LNCAP (cell line): ENCODE measurements around the gene SLC49A4.

ENCODE experiments used
- TF ChIP-seq, protein P1 (sequence below): fragments of 450-650 bp; IDR thresholded peaks from 2 replicates; pipeline ENCODE4 v1.5.1; 2017; ENCODE audit warnings: mild to moderate bottlenecking

Gene SLC49A4

DNA sequence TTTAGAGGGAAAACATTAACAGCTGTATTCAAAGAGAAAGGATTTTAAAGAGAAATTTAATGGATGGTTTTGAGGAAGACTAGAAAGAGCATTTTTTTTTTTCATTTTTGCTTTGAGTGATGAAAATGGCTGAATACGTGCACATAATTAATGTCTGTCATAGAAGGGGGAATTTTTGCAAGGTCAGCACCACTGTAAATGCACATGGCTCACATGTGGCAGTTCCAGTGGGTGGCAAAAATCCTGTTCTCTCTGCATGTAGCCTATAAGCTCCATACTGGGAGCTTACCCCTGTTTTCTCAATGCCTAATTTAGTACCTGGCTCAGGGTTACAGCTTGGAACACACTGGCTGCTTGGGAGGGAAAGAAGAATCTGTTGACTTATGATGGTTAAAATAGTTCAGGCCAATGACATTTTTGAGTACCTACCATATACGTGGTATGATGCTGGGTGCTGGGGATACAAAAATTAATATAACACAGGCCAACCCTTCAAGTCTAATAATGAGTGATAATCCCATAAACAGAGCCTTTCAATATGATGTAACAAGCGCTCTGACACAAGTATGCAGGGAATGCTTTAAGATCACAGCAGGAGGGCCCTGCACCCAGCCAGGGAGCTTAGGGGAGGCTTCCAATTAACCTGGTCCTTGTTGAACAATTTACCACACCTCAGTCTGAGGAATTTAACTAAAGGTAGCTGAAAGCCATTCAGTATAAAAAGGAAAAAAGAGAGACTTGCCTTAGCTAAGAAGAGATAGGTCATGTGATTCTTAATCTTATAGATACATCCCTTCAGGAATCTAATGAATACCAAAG lies 34.2 kb upstream of the SLC49A4 start:
- TF ChIP-seq, protein P1, sequence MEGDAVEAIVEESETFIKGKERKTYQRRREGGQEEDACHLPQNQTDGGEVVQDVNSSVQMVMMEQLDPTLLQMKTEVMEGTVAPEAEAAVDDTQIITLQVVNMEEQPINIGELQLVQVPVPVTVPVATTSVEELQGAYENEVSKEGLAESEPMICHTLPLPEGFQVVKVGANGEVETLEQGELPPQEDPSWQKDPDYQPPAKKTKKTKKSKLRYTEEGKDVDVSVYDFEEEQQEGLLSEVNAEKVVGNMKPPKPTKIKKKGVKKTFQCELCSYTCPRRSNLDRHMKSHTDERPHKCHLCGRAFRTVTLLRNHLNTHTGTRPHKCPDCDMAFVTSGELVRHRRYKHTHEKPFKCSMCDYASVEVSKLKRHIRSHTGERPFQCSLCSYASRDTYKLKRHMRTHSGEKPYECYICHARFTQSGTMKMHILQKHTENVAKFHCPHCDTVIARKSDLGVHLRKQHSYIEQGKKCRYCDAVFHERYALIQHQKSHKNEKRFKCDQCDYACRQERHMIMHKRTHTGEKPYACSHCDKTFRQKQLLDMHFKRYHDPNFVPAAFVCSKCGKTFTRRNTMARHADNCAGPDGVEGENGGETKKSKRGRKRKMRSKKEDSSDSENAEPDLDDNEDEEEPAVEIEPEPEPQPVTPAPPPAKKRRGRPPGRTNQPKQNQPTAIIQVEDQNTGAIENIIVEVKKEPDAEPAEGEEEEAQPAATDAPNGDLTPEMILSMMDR: no peak

DNA sequence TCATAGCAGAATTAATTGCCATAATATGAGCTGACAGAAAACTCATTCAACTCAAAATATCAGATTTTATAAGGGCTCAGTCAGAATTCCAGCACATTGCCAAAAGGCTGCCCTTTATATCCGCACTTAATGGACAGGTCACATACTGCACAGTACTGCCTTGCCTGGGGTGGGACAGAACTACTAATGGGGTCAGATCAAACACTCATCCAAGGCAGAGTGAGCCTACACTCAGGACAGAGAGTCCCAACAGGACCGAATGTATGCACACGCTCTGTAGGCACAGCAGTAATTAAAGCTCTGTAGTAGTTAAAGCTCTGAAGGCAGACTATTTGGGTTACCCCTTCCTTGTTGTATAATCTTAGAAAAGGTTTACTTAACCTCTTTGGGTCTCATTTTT lies 28.4 kb upstream of the SLC49A4 start:
- TF ChIP-seq, protein P1: no peak

DNA sequence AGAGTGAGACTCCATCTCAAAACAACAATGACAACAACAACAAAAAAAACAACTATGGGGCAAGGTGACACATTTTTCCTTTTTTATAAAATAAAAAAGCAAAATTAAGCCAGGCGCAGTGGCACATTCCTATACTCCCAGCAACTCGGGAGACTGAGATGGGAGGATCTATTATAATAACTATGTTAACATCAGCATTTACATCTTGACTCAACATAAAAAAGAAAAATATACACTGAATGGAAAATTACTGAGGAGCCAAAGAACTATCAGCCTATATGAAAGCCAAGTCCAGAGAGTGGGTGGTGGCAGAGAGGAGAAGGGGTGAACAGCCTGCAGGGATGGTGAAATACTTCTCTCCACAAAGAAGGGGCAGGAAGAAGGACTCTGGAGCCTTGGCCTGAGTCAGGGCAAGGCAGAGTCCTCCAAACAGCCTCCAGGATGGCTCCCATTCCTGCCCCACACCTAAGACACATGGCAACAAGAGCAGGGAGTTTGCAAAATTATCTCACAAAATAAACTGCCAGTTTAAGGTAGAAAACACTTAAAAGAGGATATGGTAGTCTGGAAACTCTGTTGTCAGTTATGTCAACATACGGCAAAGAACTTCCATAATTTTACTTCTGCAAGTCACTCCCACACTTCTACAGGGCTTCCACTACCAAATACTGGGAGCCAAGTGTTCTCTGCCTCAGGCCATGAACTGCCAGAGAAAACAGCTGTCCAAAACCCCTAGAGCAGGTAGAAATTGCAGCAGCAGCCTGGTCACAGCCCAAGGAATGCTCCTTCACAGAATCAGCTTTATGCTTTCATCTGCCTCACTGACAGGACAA lies 27.1 kb upstream of the SLC49A4 start:
- TF ChIP-seq, protein P1: no peak

DNA sequence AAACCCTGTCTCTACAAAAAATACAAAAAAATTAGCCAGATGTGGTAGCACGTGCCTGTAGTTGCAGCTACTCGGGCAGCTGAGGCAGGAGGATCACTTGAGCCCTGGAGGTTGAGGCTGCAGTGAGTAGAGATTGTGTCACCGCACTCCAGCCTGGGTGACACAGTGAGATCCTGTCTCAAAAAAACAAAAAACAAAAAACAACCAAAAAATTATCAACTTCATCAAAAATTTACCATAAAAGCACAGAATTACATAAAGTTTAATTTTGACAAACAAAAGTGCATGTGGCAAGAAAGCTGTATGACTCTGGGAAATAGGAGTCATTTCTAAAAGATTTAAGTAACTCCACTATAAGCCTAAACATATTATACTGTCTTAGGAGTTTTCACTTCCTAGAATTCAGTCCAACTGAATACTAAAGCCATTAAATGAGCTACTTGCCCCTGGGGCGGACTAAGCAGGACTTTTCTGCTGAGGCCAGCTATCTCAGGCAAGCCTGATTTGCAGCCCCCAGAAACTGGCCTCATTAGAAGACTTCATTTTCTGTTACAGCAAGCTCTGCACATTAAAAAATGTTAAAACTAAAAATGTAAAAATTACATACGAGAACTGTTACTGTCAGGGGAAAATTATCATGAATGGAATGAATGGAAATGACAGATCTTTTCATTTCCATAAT lies 24.2 kb upstream of the SLC49A4 start:
- TF ChIP-seq, protein P1: no peak

DNA sequence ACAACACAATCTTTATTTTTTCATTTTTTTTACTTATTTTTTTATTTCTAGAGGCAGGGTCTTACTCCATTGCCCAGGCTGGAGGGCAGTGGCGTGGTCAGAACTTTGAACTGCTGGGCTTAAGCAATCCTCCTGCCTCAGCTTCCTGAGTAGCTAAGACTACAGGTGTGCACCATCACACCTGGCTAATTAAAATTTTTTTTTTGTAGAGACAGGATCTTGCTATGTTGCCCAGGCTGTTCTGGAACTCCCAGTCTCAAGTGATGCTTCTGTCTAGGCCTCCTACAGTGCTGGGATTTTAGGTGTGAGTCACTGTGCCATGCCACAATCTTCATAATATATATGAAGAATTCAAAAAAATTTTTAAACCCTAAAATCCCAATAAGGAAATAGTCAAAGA lies 22.0 kb upstream of the SLC49A4 start:
- TF ChIP-seq, protein P1: no peak

DNA sequence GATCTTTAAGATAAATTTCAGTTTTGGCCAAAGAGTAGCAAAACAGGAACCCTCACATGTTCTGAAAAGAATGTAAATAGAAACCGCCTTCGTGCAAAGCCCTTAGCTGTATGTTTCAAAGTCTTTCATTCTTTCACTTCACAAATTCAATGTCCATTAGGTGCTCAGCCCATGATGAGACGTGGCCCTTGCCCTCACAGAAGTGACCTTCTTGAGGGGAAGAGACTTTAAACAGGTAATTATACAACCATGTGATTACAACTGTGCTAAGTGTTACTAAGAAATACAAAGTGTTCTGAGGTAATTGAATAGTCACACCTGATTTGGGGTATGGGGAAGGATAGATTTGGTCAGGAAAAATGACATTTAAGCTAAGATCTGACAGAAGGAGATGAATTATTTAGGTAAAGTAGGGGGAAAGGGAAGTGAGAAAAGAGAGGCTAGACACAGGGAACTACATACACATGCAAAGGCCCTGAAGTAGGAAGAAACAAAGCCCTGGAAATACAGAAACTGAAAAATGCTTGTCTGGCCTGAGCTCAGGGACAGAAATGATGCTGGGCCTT lies 20.8 kb upstream of the SLC49A4 start:
- TF ChIP-seq, protein P1: no peak

DNA sequence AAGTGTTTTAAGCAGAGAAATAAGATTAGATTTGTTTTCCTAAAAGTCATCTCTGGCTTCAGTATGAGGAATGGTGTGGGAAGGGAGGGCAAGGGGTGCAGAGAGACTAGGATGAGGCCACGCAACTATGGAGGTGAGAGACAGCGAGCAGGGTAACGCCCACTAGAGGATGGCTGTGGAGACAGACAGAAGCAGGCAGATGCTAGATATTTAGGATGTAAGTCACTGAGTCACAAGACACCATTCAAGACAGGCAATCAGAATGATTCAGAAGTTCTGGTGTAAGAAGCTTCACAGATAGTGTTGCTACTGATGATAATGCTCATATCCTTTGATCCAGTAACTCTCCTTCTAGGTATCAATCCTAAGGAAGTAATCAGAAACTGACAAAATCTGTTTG lies 20.3 kb upstream of the SLC49A4 start:
- TF ChIP-seq, protein P1: no peak
